ENCODE data around the gene NR1H4.
A peak's percentile ranks its signal among the peaks of the same experiment; 100 is the strongest.
"Not testable (repeated sequence)": the region's sequence is repeated elsewhere in the genome, so short reads cannot be mapped to it uniquely, and the experiment has no call there.

The NR1H4 gene

DNA sequence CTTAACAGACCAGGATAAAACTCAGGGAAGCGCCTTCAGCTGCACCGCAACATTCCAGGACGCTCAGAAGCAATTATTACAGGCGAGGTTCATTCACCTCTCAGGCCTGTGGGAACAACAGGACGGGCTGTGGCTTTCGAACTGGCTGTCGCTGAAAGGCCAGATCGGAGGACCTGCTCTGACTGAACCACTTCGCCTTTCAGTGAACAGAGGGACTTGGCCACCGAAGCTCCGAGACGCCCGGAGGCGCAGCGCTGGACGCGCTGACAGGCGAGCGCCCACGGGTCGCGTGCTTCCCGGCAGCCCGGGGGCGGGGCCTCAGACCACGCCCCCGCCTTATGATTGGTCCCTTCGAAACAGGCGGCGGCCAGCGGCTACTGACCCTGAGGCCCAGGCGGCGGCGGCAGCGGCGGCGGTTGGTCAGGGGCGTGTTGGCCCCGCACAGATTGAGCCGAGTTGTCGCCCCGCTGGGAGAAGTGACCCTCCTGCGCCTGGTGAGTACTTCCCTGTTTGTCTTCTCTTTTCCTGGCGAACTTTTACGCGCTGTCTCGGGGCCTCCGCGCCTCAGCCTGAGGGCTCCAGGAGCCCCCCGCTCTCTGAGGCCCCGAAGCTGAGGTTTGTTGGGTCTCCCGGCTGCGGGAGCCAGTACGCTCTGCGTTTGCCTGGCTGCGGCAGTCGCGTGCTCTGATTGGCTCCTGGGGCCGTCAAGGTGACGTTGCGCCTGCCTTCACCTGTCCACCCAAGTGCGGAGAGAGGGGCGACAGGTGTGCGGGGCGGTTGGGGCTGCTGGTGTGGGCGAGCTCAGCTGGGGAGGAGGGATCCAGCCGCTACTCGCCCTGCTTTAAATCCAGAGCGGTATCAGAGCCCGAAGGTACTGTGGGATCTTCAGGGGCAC lies 99.9 kb downstream of the NR1H4 start, which contains the start of gene GAS2L3:
Gene GAS2L3, plus strand, starts transcription at position 393 of the 895 bp plus-strand sequence. CDS start 21,221 bp downstream, outside the sequence.
- DNase-seq (ENCODE audit: low read depth), result peak; percentile 25

- DNase-seq (ENCODE audit: low read depth), result no peak
These were observed 100.8 kb downstream of the NR1H4 start for GRCh38 chr12:100574187-100575074.

DNA sequence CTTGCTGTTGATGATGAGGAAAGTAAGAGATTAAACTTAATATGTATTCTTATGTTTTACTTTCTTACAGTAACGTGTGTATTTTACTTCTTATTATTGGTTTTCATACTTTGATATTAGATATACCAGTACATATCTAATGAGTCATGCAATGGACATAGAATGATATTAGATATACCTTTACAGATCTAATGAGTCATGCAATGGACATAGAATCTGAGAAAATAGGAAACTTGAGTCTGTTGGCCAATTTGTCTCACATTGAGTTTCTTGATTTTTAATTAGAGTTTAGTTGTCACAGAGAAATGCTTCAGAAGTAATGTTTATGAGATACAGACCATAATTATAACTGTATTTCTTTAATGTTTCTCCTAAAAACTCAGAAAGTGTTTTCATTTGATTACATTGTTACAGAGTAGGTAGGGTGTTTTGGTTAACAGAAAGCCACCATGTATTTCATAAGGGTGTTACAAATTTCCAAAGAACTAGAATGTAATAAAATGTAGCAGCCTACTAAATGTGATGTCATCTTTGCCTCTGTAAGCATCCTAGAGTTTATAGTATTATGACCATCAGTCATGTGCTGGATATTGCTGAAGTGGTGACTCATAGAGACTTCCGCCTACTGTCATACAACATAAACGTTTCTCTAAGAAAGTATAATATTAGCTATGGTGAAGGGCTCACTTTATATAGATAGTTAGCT lies 102.8 kb downstream of the NR1H4 start:
- DNase-seq (ENCODE audit: low read depth), result no peak

- DNase-seq (ENCODE audit: low read depth), result no peak
These were observed 105.3 kb downstream of the NR1H4 start for GRCh38 chr12:100578923-100579322.

GRCh38 chr12:100579844-100580243 lies 106.2 kb downstream of the NR1H4 start:
- no peak for DNase-seq (ENCODE audit: low read depth)

DNA sequence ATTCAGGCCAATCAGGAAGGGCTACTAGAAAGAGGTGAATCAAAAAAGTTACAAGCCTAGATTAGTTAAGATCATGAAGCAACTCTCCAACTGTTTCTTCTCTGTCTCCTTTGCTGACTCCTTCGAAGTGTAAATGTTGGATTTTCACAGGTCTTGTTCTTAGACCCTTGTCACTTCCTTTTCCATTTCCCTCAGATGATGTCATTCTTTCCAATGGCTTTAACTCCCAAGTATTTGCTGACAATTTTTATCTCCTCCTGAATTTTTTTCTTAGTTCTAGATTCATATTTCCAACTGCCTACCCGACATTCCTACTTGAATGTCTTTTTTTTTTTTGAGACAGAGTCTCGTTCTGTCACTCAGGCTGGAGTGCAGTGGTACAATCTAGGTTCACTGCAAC lies 110.6 kb downstream of the NR1H4 start:
- no peak for DNase-seq (ENCODE audit: low read depth)

DNA sequence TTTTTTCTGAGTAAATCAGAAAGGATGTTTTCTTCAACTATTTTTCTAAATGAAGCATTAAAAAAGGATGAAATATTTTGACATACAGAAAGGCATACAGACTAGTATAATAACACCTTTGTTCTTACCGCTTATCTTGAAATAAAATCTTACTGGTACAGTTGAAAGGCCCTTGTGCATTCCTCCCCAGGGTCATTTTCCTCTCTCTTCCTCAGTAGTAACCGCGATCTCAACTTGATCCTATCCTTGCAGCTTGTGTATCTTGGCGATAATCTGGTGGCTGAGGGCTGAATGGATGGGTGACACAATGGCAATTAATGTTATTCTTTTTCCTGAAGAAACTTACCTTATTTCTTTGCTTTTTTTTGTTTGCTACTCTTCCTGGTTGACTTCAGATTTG lies 118.3 kb downstream of the NR1H4 start:
- no peak for DNase-seq (ENCODE audit: low read depth)

DNA sequence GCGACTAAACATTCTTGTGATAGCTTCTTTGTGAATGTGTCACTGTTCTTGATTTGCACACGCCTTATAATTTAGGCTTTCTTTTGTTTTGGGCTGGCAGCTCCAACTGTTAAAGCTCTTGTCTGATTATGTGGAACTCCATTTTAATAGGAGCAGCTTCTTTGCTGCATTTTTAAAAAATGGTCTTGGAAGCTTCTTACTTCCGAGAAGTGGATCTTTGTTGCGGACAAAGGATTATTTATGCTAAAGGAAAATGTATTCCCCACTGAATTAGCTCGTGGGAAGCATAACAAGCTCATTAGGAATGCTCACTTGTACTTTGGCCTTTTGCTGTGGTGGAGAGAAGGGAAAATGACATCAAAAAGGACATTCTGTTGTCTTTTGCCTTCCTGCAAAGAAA lies 119.8 kb downstream of the NR1H4 start:
- DNase-seq (ENCODE audit: low read depth), result no peak

DNA sequence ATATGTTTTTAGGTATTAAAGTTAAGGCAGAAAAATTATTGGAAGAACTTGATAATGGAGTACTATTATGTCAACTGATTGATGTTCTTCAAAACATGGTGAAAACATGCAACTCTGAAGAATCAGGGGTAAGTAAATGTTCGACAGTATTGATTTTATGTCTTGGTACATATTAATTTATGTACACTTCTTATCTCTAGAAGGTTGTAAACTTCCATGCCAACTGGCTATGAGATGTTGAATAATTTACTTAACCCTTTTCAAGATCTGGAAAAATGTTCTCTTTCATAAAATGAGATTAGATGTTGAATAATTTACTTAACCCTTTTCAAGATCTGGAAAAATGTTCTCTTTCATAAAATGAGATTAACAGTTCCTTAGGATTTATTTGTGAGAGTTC lies 128.0 kb downstream of the NR1H4 start:
- DNase-seq (ENCODE audit: low read depth), result no peak

DNA sequence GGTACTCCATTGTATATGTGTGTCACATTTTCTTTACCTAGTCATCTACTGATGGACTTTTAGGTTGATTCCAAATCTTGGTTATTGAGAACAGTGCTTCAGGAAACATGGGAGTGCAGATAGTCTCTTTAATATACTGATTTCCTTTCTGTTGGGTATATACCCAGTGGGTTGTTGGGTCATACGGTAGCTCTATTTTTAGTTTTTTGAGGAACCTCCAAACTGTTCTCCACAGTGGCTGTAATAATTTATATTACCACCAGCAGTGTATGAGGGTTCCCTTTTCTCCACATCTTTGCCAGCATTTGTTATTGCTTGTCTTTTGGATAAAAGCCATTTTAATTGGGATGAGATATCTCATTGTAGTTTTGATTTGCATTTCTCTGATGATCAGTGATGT lies 129.3 kb downstream of the NR1H4 start:
- not testable (repeated sequence) for DNase-seq (ENCODE audit: low read depth)

- DNase-seq (ENCODE audit: low read depth), result no peak
These were observed 135.1 kb downstream of the NR1H4 start for GRCh38 chr12:100608776-100609175.

- no peak for DNase-seq (ENCODE audit: low read depth)
These were observed 137.2 kb downstream of the NR1H4 start for GRCh38 chr12:100610666-100611430.

DNA sequence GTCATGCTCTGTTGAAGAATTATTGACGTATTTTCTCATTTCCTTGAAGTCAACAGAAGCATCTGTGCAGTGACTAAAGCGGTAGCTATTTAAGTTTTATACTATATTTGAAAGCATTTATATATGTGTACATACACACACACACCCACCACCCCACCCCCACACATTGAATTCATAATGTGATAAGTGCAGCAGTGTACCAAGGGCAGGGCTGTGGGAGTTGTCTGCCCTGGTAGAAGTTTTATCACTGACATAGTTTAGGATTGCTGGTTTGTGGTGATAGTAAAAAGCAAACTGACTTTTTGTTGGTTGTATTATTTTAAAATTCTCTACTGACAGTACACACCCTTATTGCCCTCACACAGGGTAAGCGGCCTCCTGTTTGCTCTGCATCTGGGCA lies 138.9 kb downstream of the NR1H4 start:
- DNase-seq (ENCODE audit: low read depth), result no peak
